G401 (cell line): ENCODE measurements around the gene DOK3. TPM values are rescaled to one million over a fixed set of nuclear protein-coding genes. Genes with fewer than 3 reads are reported as not detected.

ENCODE experiments used
- DNase-seq: peaks from one replicate; pipeline ENCODE4 v3.0.0-alpha.2; 2015; ENCODE audit warnings: low spot score
- in situ Hi-C: cut with HindIII; loops from 2 replicates; pipeline ENCODE4 v1.10.0; 2016; ENCODE audit warnings: low sequenced_read_pairs, mixed read lengths
- total RNA-seq: library from RNA; depleted of rRNA; stranded (reverse); fragments of >200 nt; shearing (Covaris generic); gene quantifications from 2 replicates; pipeline ENCODE4 v1.2.3, GENCODE V29; 2014

DOK3 gene
- total RNA-seq, 1 experiment from 2014 or later = 0.85 TPM

- in situ Hi-C loops = no loop called here
- DNase-seq = no peak
Observed at GRCh38 chr5:177501874-177502678, 7.5 kb downstream of the DOK3 start.

- in situ Hi-C loops = no loop called here
- peak; percentile 86 for DNase-seq
Observed at GRCh38 chr5:177500685-177501522, 8.7 kb downstream of the DOK3 start.

- in situ Hi-C loops = no loop called here
Observed at GRCh38 chr5:177499842-177500241, 9.8 kb downstream of the DOK3 start.

GRCh38 chr5:177498013-177498787, 11.4 kb downstream of the DOK3 start:
- no peak for DNase-seq
- in situ Hi-C loops = no loop called here

More at GRCh38 chr5:177499842-177500241, 9.8 kb downstream of the DOK3 start:
- no peak for DNase-seq

- peak; percentile 68 for DNase-seq
- in situ Hi-C loops = no loop called here
Observed at GRCh38 chr5:177497292-177498012, 12.2 kb downstream of the DOK3 start, which contains the start of gene PDLIM7. Gene PDLIM7, minus strand, starts transcription at chr5:177497604. Its CDS starts 1,092 bp downstream, at chr5:177496512.

- in situ Hi-C loops = no loop called here
- DNase-seq = no peak
Observed at GRCh38 chr5:177496727-177497291, 12.8 kb downstream of the DOK3 start.

- in situ Hi-C loops = no loop called here
- DNase-seq = no peak
Observed at GRCh38 chr5:177496070-177496726, 13.4 kb downstream of the DOK3 start.

- in situ Hi-C loops = no loop called here
- no peak for DNase-seq
Observed at GRCh38 chr5:177495243-177496060, 14.2 kb downstream of the DOK3 start.

- in situ Hi-C loops = no loop called here
Observed at GRCh38 chr5:177494346-177495195, 15.1 kb downstream of the DOK3 start.

GRCh38 chr5:177493795-177494345, 15.8 kb downstream of the DOK3 start:
- in situ Hi-C loops = no loop called here
- no peak for DNase-seq

More at GRCh38 chr5:177494346-177495195, 15.1 kb downstream of the DOK3 start:
- DNase-seq = no peak

GRCh38 chr5:177492841-177493240, 16.8 kb downstream of the DOK3 start:
- in situ Hi-C loops = no loop called here
- DNase-seq = no peak

GRCh38 chr5:177491983-177492746, 17.5 kb downstream of the DOK3 start:
- in situ Hi-C loops = no loop called here
- DNase-seq = no peak

GRCh38 chr5:177491429-177491945, 18.1 kb downstream of the DOK3 start:
- no peak for DNase-seq
- in situ Hi-C loops = no loop called here

GRCh38 chr5:177490992-177491391, 18.6 kb downstream of the DOK3 start:
- DNase-seq = no peak
- in situ Hi-C loops = no loop called here

GRCh38 chr5:177490311-177490991, 19.2 kb downstream of the DOK3 start:
- in situ Hi-C loops = no loop called here

More at GRCh38 chr5:177490311-177490991, 19.2 kb downstream of the DOK3 start:
- peak; percentile 68 for DNase-seq
